Measurements from ENCODE around the gene CCDC194. TPM values are rescaled to one million over a fixed set of nuclear protein-coding genes. Genes with fewer than 3 reads are reported as not detected.

The CCDC194 gene
- total and polyA plus RNA-seq, 2 of the 13 experiments (the other 11 are each of a cell fraction or from before 2014, with no cell fraction given) = 0.13 to 0.21 TPM

DNA sequence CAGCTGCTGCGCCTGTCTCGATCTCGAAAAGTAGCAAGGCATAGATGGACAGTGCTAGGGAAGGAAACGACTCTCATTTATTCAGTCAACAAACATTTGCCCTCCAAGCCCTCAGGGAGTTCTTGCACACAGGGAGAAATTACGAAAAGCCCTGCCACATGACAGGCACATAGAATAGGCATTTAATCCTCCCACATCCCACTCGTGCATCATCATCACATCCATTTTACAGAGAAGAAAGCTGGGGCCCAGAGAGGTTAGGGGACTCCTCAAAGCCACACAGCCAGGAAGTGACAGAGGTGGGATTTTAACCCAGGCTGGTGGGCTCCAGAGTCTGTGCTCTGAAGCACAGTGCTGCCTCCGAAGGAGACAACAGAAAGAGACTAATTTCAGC, 42.9 kb upstream of the CCDC194 start (continued):
- TF ChIP-seq, protein P1, sequence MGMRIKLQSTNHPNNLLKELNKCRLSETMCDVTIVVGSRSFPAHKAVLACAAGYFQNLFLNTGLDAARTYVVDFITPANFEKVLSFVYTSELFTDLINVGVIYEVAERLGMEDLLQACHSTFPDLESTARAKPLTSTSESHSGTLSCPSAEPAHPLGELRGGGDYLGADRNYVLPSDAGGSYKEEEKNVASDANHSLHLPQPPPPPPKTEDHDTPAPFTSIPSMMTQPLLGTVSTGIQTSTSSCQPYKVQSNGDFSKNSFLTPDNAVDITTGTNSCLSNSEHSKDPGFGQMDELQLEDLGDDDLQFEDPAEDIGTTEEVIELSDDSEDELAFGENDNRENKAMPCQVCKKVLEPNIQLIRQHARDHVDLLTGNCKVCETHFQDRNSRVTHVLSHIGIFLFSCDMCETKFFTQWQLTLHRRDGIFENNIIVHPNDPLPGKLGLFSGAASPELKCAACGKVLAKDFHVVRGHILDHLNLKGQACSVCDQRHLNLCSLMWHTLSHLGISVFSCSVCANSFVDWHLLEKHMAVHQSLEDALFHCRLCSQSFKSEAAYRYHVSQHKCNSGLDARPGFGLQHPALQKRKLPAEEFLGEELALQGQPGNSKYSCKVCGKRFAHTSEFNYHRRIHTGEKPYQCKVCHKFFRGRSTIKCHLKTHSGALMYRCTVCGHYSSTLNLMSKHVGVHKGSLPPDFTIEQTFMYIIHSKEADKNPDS (CRISPR knock-in tag; IDR thresholded peaks at IDR 0.05) = no peak

DNA sequence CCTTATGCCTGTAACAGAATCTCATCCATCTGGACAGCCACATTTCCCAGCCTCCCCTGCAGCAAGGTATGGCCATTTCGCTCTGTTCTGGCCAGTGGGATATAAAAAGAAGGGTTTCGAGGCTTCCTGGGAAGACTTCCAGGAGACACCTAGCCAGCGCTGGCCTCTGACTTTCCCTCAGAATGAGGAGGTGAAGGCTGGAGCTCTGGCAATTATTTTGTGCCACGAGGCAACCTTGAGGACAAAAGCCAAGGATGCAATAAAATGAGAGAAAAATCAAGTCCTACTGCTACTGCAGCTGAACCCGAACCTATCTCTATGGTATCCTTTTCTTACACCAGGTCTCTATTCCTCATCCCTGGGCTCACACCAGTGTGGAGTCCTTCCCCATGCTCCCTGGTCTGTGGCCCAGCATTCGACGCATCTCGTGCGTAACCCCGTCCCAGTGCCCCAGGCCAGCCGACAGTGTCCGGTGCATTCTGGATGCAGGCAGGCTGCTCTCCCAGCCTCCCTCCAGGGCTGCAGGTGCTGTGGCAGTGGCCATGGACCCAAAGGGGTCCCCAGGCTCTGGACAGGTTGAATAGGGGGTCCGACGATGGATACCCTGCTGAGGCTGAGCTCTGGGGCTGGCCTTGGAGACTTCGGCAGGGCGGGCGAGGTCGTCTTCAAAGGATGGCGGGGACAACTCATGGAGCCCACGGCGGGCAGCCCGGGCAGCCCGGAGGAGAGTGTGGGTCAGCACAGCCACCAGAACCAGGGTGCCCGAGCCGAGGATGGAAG, 42.3 kb upstream of the CCDC194 start:
- WGBS (ENCODE audit: low lambda C conversion rate) = 90% methylated on average over 23 of the region's 25 CpGs
- FAIRE-seq = no peak

DNA sequence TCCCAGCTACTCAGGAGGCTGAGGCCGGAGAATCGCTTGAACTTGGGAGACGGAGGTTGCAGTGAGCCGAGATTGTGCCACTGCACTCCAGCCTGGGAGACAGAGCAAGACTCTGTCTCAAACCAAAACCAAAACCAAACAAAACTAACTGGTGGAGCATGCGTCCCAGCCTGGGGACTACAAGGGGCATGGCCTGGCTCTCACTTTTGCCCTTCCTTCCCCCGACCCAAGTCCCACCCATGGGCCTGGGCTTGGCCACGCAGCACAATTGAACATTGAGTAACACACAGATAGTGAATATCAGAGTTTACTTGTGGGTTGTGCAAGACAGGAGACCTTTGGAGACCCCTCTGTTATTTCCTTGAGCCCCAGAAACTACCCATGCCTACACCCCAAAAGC, 41.2 kb upstream of the CCDC194 start:
- intact Hi-C loops (cut with micrococcal nuclease; ENCODE audit: unreplicated experiment) = no loop called here
- Histone ChIP-seq H4K20me1 (ENCODE audit: insufficient read depth, low read length) (no peaks in the 10 kb centered on the region), H3K9ac (ENCODE audit: insufficient read depth, low read depth, low read length) (no peak overlapping the region), H3K4me3 (replicated peaks in 1 of 3; ENCODE audit: insufficient read depth in 1 of 3, low read depth in 2 of 3, low read length in 3 of 3) (no peak overlapping the region), H3K4me2 (ENCODE audit: low read depth, low read length) (no peak overlapping the region), H3K27me3 (ENCODE audit: control insufficient read depth in 1 of 2, insufficient read depth in 2 of 2, low read length in 2 of 2) (no peaks in the 10 kb centered on the region), H2AFZ (ENCODE audit: low read length) (no peak overlapping the region), H3K36me3 (replicated peaks in 1 of 2; ENCODE audit: control insufficient read depth in 1 of 2, insufficient read depth in 2 of 2, low read length in 2 of 2) (no peaks in the 10 kb centered on the region), H3K79me2 (ENCODE audit: insufficient read depth, low read length) (no peaks in the 10 kb centered on the region), H3K4me1 (ENCODE audit: insufficient read depth, low read length) (no peaks in the 10 kb centered on the region), H3K9me3 (ENCODE audit: low read length) (no peaks in the 10 kb centered on the region), H3K27ac (ENCODE audit: extremely low read length, insufficient read depth, low read length) (no peak overlapping the region)
- no peak for DNase-seq (ENCODE audit: low spot score)
- POLR2A ChIA-PET = no interaction called here
- in situ Hi-C loops (cut with HindIII; ENCODE audit: extremely low pct_ligation_motif_present, low pct_unique_long_range_greater_than_20kb) = no loop called here
- FAIRE-seq = no peak
- CTCF ChIA-PET (ENCODE audit: low intra/inter-chr PET ratio, low total read pairs) = no interaction called here
- ATAC-seq = no peak
- BruUV-seq (replicated peaks) = no TSS peak
- 59% methylated on average over 7 of the region's 7 CpGs for WGBS (ENCODE audit: low lambda C conversion rate)
- TF ChIP-seq ZNF841 (CRISPR knock-in tag; IDR thresholded peaks at IDR 0.05; ENCODE audit: borderline replicate concordance) (no peak), NFYB (CRISPR knock-in tag; IDR thresholded peaks at IDR 0.05) (no peak), ZNF589 (CRISPR knock-in tag; conservative IDR thresholded peaks at IDR 0.05) (no peak), FOXJ3 (CRISPR knock-in tag; IDR thresholded peaks at IDR 0.05; ENCODE audit: borderline replicate concordance) (no peak), SP2 (CRISPR knock-in tag; IDR thresholded peaks at IDR 0.05) (no peak), ZNF263 (CRISPR knock-in tag; IDR thresholded peaks at IDR 0.05) (no peak), NR2F1 (CRISPR knock-in tag; IDR thresholded peaks at IDR 0.05) (no peak), ZNF350 (CRISPR knock-in tag; IDR thresholded peaks at IDR 0.05; ENCODE audit: borderline replicate concordance, low read depth) (no peak)
- TF ChIP-seq, protein P2, sequence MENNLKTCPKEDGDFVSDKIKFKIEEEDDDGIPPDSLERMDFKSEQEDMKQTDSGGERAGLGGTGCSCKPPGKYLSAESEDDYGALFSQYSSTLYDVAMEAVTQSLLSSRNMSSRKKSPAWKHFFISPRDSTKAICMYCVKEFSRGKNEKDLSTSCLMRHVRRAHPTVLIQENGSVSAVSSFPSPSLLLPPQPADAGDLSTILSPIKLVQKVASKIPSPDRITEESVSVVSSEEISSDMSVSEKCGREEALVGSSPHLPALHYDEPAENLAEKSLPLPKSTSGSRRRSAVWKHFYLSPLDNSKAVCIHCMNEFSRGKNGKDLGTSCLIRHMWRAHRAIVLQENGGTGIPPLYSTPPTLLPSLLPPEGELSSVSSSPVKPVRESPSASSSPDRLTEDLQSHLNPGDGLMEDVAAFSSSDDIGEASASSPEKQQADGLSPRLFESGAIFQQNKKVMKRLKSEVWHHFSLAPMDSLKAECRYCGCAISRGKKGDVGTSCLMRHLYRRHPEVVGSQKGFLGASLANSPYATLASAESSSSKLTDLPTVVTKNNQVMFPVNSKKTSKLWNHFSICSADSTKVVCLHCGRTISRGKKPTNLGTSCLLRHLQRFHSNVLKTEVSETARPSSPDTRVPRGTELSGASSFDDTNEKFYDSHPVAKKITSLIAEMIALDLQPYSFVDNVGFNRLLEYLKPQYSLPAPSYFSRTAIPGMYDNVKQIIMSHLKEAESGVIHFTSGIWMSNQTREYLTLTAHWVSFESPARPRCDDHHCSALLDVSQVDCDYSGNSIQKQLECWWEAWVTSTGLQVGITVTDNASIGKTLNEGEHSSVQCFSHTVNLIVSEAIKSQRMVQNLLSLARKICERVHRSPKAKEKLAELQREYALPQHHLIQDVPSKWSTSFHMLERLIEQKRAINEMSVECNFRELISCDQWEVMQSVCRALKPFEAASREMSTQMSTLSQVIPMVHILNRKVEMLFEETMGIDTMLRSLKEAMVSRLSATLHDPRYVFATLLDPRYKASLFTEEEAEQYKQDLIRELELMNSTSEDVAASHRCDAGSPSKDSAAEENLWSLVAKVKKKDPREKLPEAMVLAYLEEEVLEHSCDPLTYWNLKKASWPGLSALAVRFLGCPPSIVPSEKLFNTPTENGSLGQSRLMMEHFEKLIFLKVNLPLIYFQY (CRISPR knock-in tag; IDR thresholded peaks at IDR 0.05; ENCODE audit: borderline replicate concordance) = no peak

More for the DNA sequence above, 42.3 kb upstream of the CCDC194 start:
- Histone ChIP-seq H3K4me1 (ENCODE audit: insufficient read depth, low read length) (no peaks in the 10 kb centered on the region), H3K27me3 (ENCODE audit: control insufficient read depth in 1 of 2, insufficient read depth in 2 of 2, low read length in 2 of 2) (no peaks in the 10 kb centered on the region), H2AFZ (ENCODE audit: low read length) (no peak overlapping the region), H3K9ac (ENCODE audit: insufficient read depth, low read depth, low read length) (no peak overlapping the region), H3K79me2 (ENCODE audit: insufficient read depth, low read length) (no peaks in the 10 kb centered on the region), H3K27ac (ENCODE audit: extremely low read length, insufficient read depth, low read length) (no peak overlapping the region), H3K9me3 (ENCODE audit: low read length) (no peaks in the 10 kb centered on the region), H3K4me3 (replicated peaks in 1 of 3; ENCODE audit: insufficient read depth in 1 of 3, low read depth in 2 of 3, low read length in 3 of 3) (no peak overlapping the region), H3K4me2 (ENCODE audit: low read depth, low read length) (no peak overlapping the region), H3K36me3 (replicated peaks in 1 of 2; ENCODE audit: control insufficient read depth in 1 of 2, insufficient read depth in 2 of 2, low read length in 2 of 2) (no peaks in the 10 kb centered on the region), H4K20me1 (ENCODE audit: insufficient read depth, low read length) (no peaks in the 10 kb centered on the region)
- ATAC-seq (no peak), DNase-seq (ENCODE audit: low spot score) (no peak)
- ChIA-PET CTCF (ENCODE audit: low intra/inter-chr PET ratio, low total read pairs) (no interaction called here), POLR2A (no interaction called here)
- intact Hi-C loops (cut with micrococcal nuclease; ENCODE audit: unreplicated experiment) = no loop called here
- BruUV-seq (replicated peaks) = no TSS peak
- TF ChIP-seq RELA (CRISPR knock-in tag; IDR thresholded peaks at IDR 0.05) = no peak
- in situ Hi-C loops (cut with HindIII; ENCODE audit: extremely low pct_ligation_motif_present, low pct_unique_long_range_greater_than_20kb) = no loop called here
